Gastroesophageal sphincter (tissue), 4 donors: Measurements from ENCODE around the gene ATP5F1D. TPM values are rescaled to one million over a fixed set of nuclear protein-coding genes. Genes with fewer than 3 reads are reported as not detected.

Source experiments
- ATAC-seq: fragments of 150-250 bp; one replicate; pipeline ENCODE4 v1.9.1; 2016; ENCODE audit warnings: mild to moderate bottlenecking, moderate library complexity
- H3K27ac ChIP-seq, 4 donors: fragments of 200-600 bp; sonication (generic) in 3 of 4; 1 replicate in 3 of 4; 2 replicates in 1 of 4; pipeline ENCODE4 v1.5.1; 2016 to 2019
- H3K27me3 ChIP-seq: fragments of 200-600 bp; sonication (generic); one replicate; pipeline ENCODE4 v1.5.1; 2019
- H3K36me3 ChIP-seq, 2 donors: fragments of 200-600 bp; sonication (generic); one replicate each; pipeline ENCODE4 v1.5.1; 2019; ENCODE audit warnings: control low read depth in 1 of 2
- H3K4me1 ChIP-seq, 3 donors: fragments of 200-600 bp; sonication (generic); 1 replicate in 2 of 3; 2 replicates in 1 of 3; pipeline ENCODE4 v1.5.1; 2016 to 2019; ENCODE audit warnings: control low read depth in 2 of 3
- H3K4me3 ChIP-seq, 2 donors: fragments of 200-600 bp; sonication (generic); one replicate each; pipeline ENCODE4 v1.5.1; 2019; ENCODE audit warnings: mild to moderate bottlenecking in 1 of 2, moderate library complexity in 1 of 2
- H3K9me3 ChIP-seq, 3 donors: fragments of 200-600 bp; sonication (generic); one replicate each; pipeline ENCODE4 v1.5.1; 2017 to 2019; ENCODE audit warnings: control low read depth in 2 of 3
- EP300 ChIP-seq: sonication (generic); formaldehyde crosslinking; IDR thresholded peaks from one replicate; pipeline ENCODE4 v1.6.1; 2017; ENCODE audit warnings: antibody characterized with exemption, mild to moderate bottlenecking
- POLR2A ChIP-seq, 2 donors: fragments of 450-650 bp; IDR thresholded peaks; one replicate each; pipeline ENCODE4 v1.6.1; 2017; ENCODE audit warnings: antibody characterized with exemption in 2 of 2, mild to moderate bottlenecking in 2 of 2, moderate library complexity in 1 of 2
- POLR2AphosphoS5 ChIP-seq: sonication (generic); formaldehyde crosslinking; IDR thresholded peaks from one replicate; pipeline ENCODE4 v1.6.1; 2017; ENCODE audit warnings: antibody characterized with exemption
- WGBS, 2 donors: methylation state at CpG; one replicate each; pipeline ENCODE4 v1.1.5; 2018; ENCODE audit warnings: low coverage in 1 of 2; 5-methylcytosine and 5-hydroxymethylcytosine counted together
- total RNA-seq, 4 donors: library from RNA; depleted of rRNA; stranded (reverse); fragments of >200 nt; gene quantifications; one replicate each; pipeline ENCODE4 v1.1.0, GENCODE V29; 2016
- TF ChIP-seq, protein P1 (sequence below), 4 experiments: fragments of 200-600 bp in 2 of 4; fragments of 450-650 bp in 2 of 4; sonication (generic) in 1 of 4; IDR thresholded peaks; one replicate each; pipeline ENCODE4 v1.5.1; 2017 to 2019; ENCODE audit warnings: antibody characterized with exemption in 4 of 4, mild to moderate bottlenecking in 2 of 4, moderate library complexity in 2 of 4

The ATP5F1D gene
- total RNA-seq, 4 donors from 2014 or later: 62.3 to 116 (median 84.1) TPM

DNA sequence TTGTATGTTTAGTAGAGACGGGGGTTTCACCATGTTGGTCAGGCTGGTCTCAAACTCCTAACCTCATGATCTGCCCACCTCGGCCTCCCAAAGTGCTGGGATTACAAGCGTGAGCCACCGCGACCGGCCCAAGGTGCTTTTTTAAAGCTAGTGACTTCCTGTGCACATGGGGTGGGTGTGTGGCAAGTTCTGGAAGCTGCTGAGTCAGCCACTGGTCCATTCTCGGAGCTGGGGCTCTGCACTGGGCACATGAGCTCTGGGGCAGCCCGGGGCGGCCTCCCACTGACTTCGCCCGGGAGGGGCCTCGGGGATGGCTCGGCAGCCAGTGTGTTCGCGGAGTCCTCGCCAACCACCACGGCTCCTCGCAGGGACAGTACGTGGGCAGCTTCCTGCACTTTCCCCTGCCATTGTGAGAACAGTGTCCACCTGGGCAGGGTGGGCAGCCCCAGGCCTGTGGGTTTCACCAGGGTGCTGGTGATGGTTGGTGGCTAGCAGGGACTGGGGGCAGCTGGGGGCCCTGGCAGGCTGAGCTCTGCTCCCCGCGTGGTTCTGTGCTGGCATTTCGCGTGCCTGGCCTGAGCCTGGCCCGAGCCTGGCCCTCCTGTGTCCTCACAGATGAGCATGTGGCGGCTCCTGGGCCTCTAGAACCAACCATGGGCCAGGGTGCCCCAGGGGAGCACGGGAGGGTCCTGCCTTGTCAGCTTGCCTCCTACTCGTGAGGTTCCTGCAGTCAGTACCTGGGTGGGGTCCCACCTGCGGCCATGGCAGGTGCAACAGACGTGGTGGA, 15.9 kb upstream of the ATP5F1D start:
- WGBS, 2 donors: 71% methylated on average over 5 of the region's 29 CpGs; no CpG with 5 or more reads in 1 of the 2 donors
- H3K4me1 ChIP-seq: peaks cover 0 to 31% (median 9%) of the 10 kb centered on the region in 3 donors
- no peak overlapping the region for H3K4me3 ChIP-seq
- no peak overlapping the region for H3K27ac ChIP-seq
- H3K9me3 ChIP-seq: no peaks in the 10 kb centered on the region
- TF ChIP-seq EP300 (no peak), POLR2A (IDR thresholded peaks at IDR 0.05) (no peak), POLR2AphosphoS5 (no peak)
- TF ChIP-seq, protein P1, sequence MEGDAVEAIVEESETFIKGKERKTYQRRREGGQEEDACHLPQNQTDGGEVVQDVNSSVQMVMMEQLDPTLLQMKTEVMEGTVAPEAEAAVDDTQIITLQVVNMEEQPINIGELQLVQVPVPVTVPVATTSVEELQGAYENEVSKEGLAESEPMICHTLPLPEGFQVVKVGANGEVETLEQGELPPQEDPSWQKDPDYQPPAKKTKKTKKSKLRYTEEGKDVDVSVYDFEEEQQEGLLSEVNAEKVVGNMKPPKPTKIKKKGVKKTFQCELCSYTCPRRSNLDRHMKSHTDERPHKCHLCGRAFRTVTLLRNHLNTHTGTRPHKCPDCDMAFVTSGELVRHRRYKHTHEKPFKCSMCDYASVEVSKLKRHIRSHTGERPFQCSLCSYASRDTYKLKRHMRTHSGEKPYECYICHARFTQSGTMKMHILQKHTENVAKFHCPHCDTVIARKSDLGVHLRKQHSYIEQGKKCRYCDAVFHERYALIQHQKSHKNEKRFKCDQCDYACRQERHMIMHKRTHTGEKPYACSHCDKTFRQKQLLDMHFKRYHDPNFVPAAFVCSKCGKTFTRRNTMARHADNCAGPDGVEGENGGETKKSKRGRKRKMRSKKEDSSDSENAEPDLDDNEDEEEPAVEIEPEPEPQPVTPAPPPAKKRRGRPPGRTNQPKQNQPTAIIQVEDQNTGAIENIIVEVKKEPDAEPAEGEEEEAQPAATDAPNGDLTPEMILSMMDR (IDR thresholded peaks at IDR 0.05): no peak
- peaks cover 0 to 78% of the 10 kb centered on the region in 2 donors for H3K36me3 ChIP-seq
- ATAC-seq: no peak
- no peaks in the 10 kb centered on the region for H3K27me3 ChIP-seq

DNA sequence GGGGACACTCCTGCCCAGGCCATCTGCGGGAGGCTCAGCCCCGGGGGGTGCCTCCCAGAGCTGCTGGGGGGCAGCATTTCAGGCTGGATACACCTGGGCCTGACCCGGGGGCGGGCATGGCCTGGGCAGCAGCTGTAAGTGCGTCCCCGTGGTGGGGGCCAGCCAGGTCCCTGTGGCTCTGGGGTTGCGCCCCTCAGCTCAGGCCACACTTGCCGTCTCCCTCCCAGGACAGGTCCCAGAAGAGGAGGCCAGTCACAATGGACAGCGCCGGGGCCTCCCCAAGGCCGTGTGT, 15.4 kb upstream of the ATP5F1D start:
- H3K27me3 ChIP-seq: no peaks in the 10 kb centered on the region
- H3K4me1 ChIP-seq: peaks cover 0 to 26% (median 8%) of the 10 kb centered on the region in 3 donors
- no peak overlapping the region for H3K4me3 ChIP-seq
- ATAC-seq: no peak
- peaks cover 0 to 72% of the 10 kb centered on the region in 2 donors for H3K36me3 ChIP-seq
- no peak overlapping the region for H3K27ac ChIP-seq
- no CpG with 5 or more reads among the region's 11 CpGs for WGBS, 2 donors
- TF ChIP-seq EP300: no peak
- no peak for TF ChIP-seq POLR2A (IDR thresholded peaks at IDR 0.05)
- TF ChIP-seq, protein P1 (IDR thresholded peaks at IDR 0.05): no peak
- TF ChIP-seq POLR2AphosphoS5: no peak
- no peaks in the 10 kb centered on the region for H3K9me3 ChIP-seq

DNA sequence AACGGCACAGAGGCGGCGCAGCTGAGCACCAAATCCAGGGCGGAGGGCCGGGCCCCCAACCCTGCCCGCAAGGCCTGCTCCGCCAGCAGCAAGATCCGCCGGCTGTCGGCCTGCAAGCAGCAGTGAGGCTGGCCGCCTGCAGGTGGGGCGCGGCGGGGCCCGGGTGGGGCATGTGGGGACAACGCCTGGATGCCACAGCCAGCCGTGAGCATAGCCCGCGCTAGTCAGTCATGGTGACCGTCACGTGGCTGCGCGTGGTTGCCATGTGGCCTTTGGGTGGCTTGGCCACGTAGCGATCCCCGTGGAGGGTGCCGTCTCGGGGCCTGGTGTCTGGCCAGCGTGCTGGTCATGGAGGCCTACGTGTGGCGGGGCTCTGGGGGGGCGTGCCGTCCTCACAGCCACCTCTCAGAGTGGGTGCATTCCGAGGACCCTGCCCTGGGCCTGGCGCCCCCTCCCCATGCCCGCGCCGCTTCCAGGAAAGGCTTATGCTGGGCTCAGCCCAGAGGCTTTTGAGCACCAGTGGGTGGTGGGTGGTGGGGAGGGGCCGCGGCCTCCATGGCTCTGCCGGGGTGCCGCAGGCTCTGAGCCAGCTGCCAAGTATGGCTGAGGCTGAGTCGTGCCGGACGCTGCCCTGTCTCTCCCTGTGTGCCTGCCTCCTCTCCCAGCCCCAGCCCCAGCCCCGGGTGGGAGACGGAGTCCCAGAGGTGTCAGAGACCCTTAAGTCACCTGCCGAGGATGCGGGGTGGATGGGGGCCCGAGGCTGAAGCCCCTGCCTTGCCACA, 14.8 kb upstream of the ATP5F1D start:
- Histone ChIP-seq H3K27ac (no peak overlapping the region), H3K36me3 (peaks cover 0 to 67% of the 10 kb centered on the region in 2 donors), H3K4me1 (peaks cover 0 to 22% (median 3%) of the 10 kb centered on the region in 3 donors), H3K4me3 (no peak overlapping the region), H3K9me3 (no peaks in the 10 kb centered on the region), H3K27me3 (no peaks in the 10 kb centered on the region)
- ATAC-seq: no peak
- no CpG with 5 or more reads among the region's 50 CpGs for WGBS, 2 donors
- TF ChIP-seq, protein P1 (IDR thresholded peaks at IDR 0.05): no peak
- TF ChIP-seq POLR2A (IDR thresholded peaks at IDR 0.05) (no peak), POLR2AphosphoS5 (no peak), EP300 (no peak)

- peaks cover 0 to 59% of the 10 kb centered on the region in 2 donors for H3K36me3 ChIP-seq
- no peak for ATAC-seq
- no CpG with 5 or more reads among the region's 56 CpGs for WGBS, 2 donors
Observed at GRCh38 chr19:1227304-1228054, 14.1 kb upstream of the ATP5F1D start.

More at GRCh38 chr19:1227304-1228054, 14.1 kb upstream of the ATP5F1D start:
- no peaks in the 10 kb centered on the region for H3K9me3 ChIP-seq
- H3K27me3 ChIP-seq: no peaks in the 10 kb centered on the region
- H3K4me1 ChIP-seq: peaks cover 0 to 22% (median 2%) of the 10 kb centered on the region in 3 donors
- H3K27ac ChIP-seq: no peak overlapping the region
- no peak for TF ChIP-seq EP300
- no peak for TF ChIP-seq POLR2A (IDR thresholded peaks at IDR 0.05)
- TF ChIP-seq, protein P1 (IDR thresholded peaks at IDR 0.05): no peak
- TF ChIP-seq POLR2AphosphoS5: no peak
- H3K4me3 ChIP-seq: no peak overlapping the region
